CD4-positive, alpha-beta T cell (primary cell): ENCODE measurements around the gene OTULINL. TPM values are rescaled to one million over a fixed set of nuclear protein-coding genes. Genes with fewer than 3 reads are reported as not detected.

Experiments
- ATAC-seq: fragments of 200-7000 bp; cut with Tn5 transposase; one replicate; pipeline ENCODE4 v1.10.0; 2022; ENCODE audit warnings: mild to moderate bottlenecking; ENCODE audit not compliant: poor library complexity
- CTCF ChIA-PET: fragments of 350-600 bp; sonication (Branson Sonifier 250); formaldehyde crosslinking; loops from one replicate; lab custom pipeline; 2021; ENCODE audit warnings: antibody characterized with exemption, inconsistent platforms; lab: Charles Lee
- POLR2A ChIA-PET: fragments of 350-600 bp; sonication (Branson Sonifier 250); formaldehyde crosslinking; loops from one replicate; lab custom pipeline; 2021; ENCODE audit warnings: antibody characterized with exemption, inconsistent platforms; lab: Charles Lee
- DNase-seq, 14 experiments: peaks; one replicate each; pipeline ENCODE4 v3.0.0-alpha.2; 2013 to 2020; ENCODE audit warnings: mixed read lengths in 2 of 14
- H3K27ac ChIP-seq, 2 donors: one replicate each; pipeline versions ENCODE4 v1.5.1 to v1.7.0; 2013; ENCODE audit warnings: low read length in 2 of 2, low read depth in 1 of 2, mild to moderate bottlenecking in 1 of 2
- H3K27me3 ChIP-seq, 2 experiments: 1 replicate in 1 of 2; 2 replicates in 1 of 2; pipeline versions ENCODE4 v1.6.1 to v1.7.0; 2013; ENCODE audit warnings: low read length in 2 of 2, control low read depth in 1 of 2, mild to moderate bottlenecking in 1 of 2, moderate library complexity in 1 of 2; ENCODE audit not compliant: insufficient read depth in 2 of 2, control insufficient read depth in 1 of 2
- H3K36me3 ChIP-seq: one replicate; pipeline ENCODE4 v1.6.1; 2013; ENCODE audit warnings: low read length, control low read depth; ENCODE audit not compliant: insufficient read depth
- H3K4me1 ChIP-seq: one replicate; pipeline ENCODE4 v1.6.1; 2013; ENCODE audit warnings: low read length, control low read depth; ENCODE audit not compliant: insufficient read depth
- H3K4me3 ChIP-seq: one replicate; pipeline ENCODE4 v1.5.1; 2013; ENCODE audit warnings: mild to moderate bottlenecking, low read length, moderate library complexity
- H3K9me3 ChIP-seq, 2 experiments: 1 replicate in 1 of 2; 2 replicates in 1 of 2; pipeline versions ENCODE4 v1.6.1 to v1.7.0; 2013; ENCODE audit warnings: low read length in 2 of 2, mild to moderate bottlenecking in 2 of 2, control low read depth in 1 of 2, moderate library complexity in 1 of 2; ENCODE audit not compliant: control insufficient read depth in 1 of 2, insufficient read depth in 1 of 2
- H3K27ac Mint-ChIP-seq: one replicate; pipeline ENCODE4 v1.8.0; 2020; ENCODE audit warnings: mixed read lengths
- H3K27me3 Mint-ChIP-seq: one replicate; pipeline ENCODE4 v1.8.0; 2021; ENCODE audit warnings: mixed read lengths
- H3K36me3 Mint-ChIP-seq: one replicate; pipeline ENCODE4 v1.8.0; 2021; ENCODE audit warnings: low read depth, mixed read lengths
- H3K4me1 Mint-ChIP-seq: one replicate; pipeline ENCODE4 v1.8.0; 2021; ENCODE audit warnings: low read depth, mixed read lengths
- H3K4me3 Mint-ChIP-seq: one replicate; pipeline ENCODE4 v1.8.0; 2020; ENCODE audit warnings: mild to moderate bottlenecking, mixed read lengths
- H3K9me3 Mint-ChIP-seq: one replicate; pipeline ENCODE4 v1.8.0; 2020; ENCODE audit warnings: mixed read lengths
- CTCF ChIP-seq: fragments of 200-600 bp; IDR thresholded peaks from one replicate; pipeline ENCODE4 v1.8.0; 2022; ENCODE audit warnings: antibody characterized with exemption, mild to moderate bottlenecking
- intact Hi-C, 2 experiments: fragments of 100-400 bp; cut with DNase I in 1 of 2; cut with micrococcal nuclease in 1 of 2; formaldehyde crosslinking; loops; one replicate each; pipeline versions ENCODE4 v1.15.1 to v1.9.0; 2023 to 2025; cut with DNase I, micrococcal nuclease
- total RNA-seq, 174 experiments: library from RNA in 2 of 174; stranded (reverse) in 2 of 174; gene quantifications; one replicate each; pipeline ENCODE4 v1.2.3 and lab custom pipeline; 2021 to 2026

OTULINL gene
- total RNA-seq, 2 experiments from 2014 or later, result 55.6 to 60.9 TPM

GRCh38 chr5:14640765-14641164 lies 59.2 kb downstream of the OTULINL start:
- Histone ChIP-seq H3K4me1 (no peaks in the 10 kb centered on the region), H3K4me3 (no peak overlapping the region), H3K27me3 (peaks cover 0 to 3% of the 10 kb centered on the region in 2 experiments), H3K9me3 (no peaks in the 10 kb centered on the region), H3K36me3 (no peaks in the 10 kb centered on the region), H3K27ac (no peak overlapping the region)
- ChIA-PET POLR2A (no interaction called here), CTCF (interaction anchor here (0.6 kb wide), 1 partner anchor 86 kb away, joined by 3 read pairs; no protein-coding TSS in a partner anchor)
- no peak for TF ChIP-seq CTCF
- Mint-ChIP-seq H3K27me3 (peaks cover 26% of the 10 kb centered on the region), H3K9me3 (no peaks in the 10 kb centered on the region), H3K4me1 (no peaks in the 10 kb centered on the region), H3K36me3 (no peaks in the 10 kb centered on the region), H3K4me3 (no peak overlapping the region), H3K27ac (no peak overlapping the region)
- no peak for ATAC-seq
- DNase-seq, result no peak
- intact Hi-C loops, result no loop called here

- no peaks in the 10 kb centered on the region for H3K9me3 Mint-ChIP-seq
- no peak for DNase-seq
- Histone ChIP-seq H3K4me3 (no peak overlapping the region), H3K27ac (no peak overlapping the region), H3K27me3 (peaks cover 3 to 5% of the 10 kb centered on the region in 2 experiments), H3K9me3 (no peaks in the 10 kb centered on the region), H3K4me1 (no peaks in the 10 kb centered on the region), H3K36me3 (no peaks in the 10 kb centered on the region)
- CTCF ChIA-PET, result no interaction called here
- H3K36me3 Mint-ChIP-seq, result no peaks in the 10 kb centered on the region
- H3K27me3 Mint-ChIP-seq, result peaks cover 35% of the 10 kb centered on the region
- H3K4me3 Mint-ChIP-seq, result no peak overlapping the region
- TF ChIP-seq CTCF, result no peak
- POLR2A ChIA-PET, result interaction anchor here (0.7 kb wide), 1 partner anchor 190 kb away, joined by 4 read pairs; no protein-coding TSS in a partner anchor
- no peak overlapping the region for H3K27ac Mint-ChIP-seq
- no peaks in the 10 kb centered on the region for H3K4me1 Mint-ChIP-seq
- intact Hi-C loops, result loop anchor here in 1 of 2 experiments (5.0 kb wide), 2 partner anchors 537 to 657 kb away; no protein-coding TSS in a partner anchor
- no peak for ATAC-seq
Measured at GRCh38 chr5:14644623-14645237, 63.1 kb downstream of the OTULINL start.

GRCh38 chr5:14650052-14650451 lies 68.5 kb downstream of the OTULINL start:
- no peak for TF ChIP-seq CTCF
- Histone ChIP-seq H3K9me3 (no peaks in the 10 kb centered on the region), H3K27me3 (peaks cover 0 to 5% of the 10 kb centered on the region in 2 experiments), H3K4me1 (no peaks in the 10 kb centered on the region), H3K27ac (no peak overlapping the region), H3K4me3 (no peak overlapping the region), H3K36me3 (no peaks in the 10 kb centered on the region)
- intact Hi-C loops, result no loop called here
- ATAC-seq, result no peak
- Mint-ChIP-seq H3K9me3 (no peaks in the 10 kb centered on the region), H3K4me1 (peaks cover 2% of the 10 kb centered on the region), H3K36me3 (no peaks in the 10 kb centered on the region), H3K27me3 (peaks cover 17% of the 10 kb centered on the region), H3K4me3 (no peak overlapping the region), H3K27ac (no peak overlapping the region)
- ChIA-PET CTCF (interaction anchor here (2.3 to 3.7 kb wide), 3 partner anchors 250 to 298 kb away, joined by 13 to 55 read pairs (median 21); no protein-coding TSS in a partner anchor), POLR2A (no interaction called here)
- no peak for DNase-seq
